OCI-M2 (cell line): Measurements from ENCODE around the gene STMN1.

Experiments used
- DNase-seq: peaks from one replicate; lab custom pipeline; 2025; ENCODE audit not compliant: unreplicated experiment; lab: John Stamatoyannopoulos, UW

Gene STMN1

GRCh38 chr1:25871704-25872494 lies 34.3 kb downstream of the STMN1 start:
- no peak for DNase-seq

GRCh38 chr1:25871086-25871703 lies 35.0 kb downstream of the STMN1 start:
- no peak for DNase-seq

- no peak for DNase-seq
Measured at GRCh38 chr1:25870614-25871013, 35.6 kb downstream of the STMN1 start.

- DNase-seq = no peak
Measured at GRCh38 chr1:25869909-25870606, 36.2 kb downstream of the STMN1 start.

- DNase-seq = no peak
Measured at GRCh38 chr1:25867210-25867991, 38.8 kb downstream of the STMN1 start.

GRCh38 chr1:25866288-25866687 lies 39.9 kb downstream of the STMN1 start:
- no peak for DNase-seq

GRCh38 chr1:25864434-25864833 lies 41.8 kb downstream of the STMN1 start:
- no peak for DNase-seq

GRCh38 chr1:25863486-25864262 lies 42.5 kb downstream of the STMN1 start:
- no peak for DNase-seq

- no peak for DNase-seq
Measured at GRCh38 chr1:25862785-25863485, 43.3 kb downstream of the STMN1 start.

GRCh38 chr1:25861316-25862286 lies 44.6 kb downstream of the STMN1 start:
- no peak for DNase-seq

- DNase-seq = peak; percentile 78
Measured at GRCh38 chr1:25858906-25859789, 47.1 kb downstream of the STMN1 start, which contains the start of gene AUNIP. Gene AUNIP (minus strand): TSS chr1:25859457. CDS start chr1:25859357, 100 bp downstream.

- no peak for DNase-seq
Measured at GRCh38 chr1:25858494-25858893, 47.7 kb downstream of the STMN1 start.

GRCh38 chr1:25856856-25857255 lies 49.4 kb downstream of the STMN1 start:
- no peak for DNase-seq

- DNase-seq = no peak
Measured at GRCh38 chr1:25854554-25854953, 51.7 kb downstream of the STMN1 start.
